Activated CD4-positive, CD25-positive, alpha-beta regulatory T cell treated with anti-CD3 and anti-CD28 coated beads, Interleukin-2, amount 50 U/mL, for 16 hours (primary cell): ENCODE data around the gene PON2.

ENCODE experiments used
- DNase-seq: peaks from one replicate; pipeline ENCODE4 v3.0.0-alpha.2; 2020; ENCODE audit warnings: low read depth, low spot score

PON2 gene

DNA sequence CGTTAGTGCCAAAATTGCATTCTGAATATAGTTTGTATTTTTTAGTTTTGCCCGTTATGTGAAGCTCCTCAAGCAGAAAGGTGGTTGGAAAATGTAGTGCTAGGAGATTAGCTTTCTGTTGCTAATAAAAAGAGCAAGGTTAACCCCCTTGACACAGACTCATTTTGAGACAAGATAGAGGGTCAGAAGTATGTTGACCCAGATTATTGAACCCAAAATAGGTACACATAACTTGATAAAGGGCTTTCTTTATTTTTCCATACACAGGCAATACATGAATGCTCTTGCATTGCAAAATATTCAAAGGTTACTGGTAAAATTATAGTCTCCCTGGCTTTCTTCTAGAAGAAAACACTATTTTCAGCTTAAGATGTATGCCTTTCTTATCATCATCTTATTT is 10.0 kb upstream of the PON2 start:
- no peak for DNase-seq

DNA sequence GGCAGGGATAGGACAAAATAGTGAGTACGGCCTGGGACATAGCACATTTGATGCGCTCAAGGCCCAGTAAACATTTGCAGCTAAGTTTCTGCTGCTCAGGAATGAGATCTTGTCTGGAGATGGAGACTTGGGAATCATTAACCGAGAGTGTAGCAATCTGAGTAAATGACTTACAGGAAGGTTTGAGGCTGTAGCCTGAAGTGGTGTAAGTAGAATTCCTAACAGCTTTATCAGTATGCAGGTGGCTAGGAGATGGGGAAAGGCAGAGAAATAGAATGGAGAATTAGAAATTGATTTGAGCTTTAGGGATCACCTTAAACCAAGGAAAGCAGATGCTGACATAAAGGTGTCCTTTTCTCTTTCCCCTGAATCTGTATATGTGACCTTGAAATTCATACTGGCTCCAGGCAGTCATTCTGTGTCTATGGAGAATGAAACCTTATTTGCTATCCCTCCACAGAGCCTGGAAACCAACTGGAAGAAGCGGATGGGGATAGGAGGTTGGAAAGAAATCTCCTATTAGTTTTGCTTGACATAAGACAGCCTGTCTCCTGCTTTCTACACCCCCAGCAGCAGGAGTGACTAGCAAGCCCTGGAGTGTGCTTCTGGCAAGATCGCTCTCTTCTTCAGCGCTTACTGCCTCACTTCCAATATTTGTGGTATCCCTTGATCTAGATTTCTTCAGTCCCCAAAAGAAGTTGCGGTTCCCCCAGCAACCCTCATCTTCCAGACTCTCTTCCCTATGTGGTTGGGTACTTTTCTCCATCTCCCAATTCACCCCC is 6.4 kb upstream of the PON2 start:
- no peak for DNase-seq

DNA sequence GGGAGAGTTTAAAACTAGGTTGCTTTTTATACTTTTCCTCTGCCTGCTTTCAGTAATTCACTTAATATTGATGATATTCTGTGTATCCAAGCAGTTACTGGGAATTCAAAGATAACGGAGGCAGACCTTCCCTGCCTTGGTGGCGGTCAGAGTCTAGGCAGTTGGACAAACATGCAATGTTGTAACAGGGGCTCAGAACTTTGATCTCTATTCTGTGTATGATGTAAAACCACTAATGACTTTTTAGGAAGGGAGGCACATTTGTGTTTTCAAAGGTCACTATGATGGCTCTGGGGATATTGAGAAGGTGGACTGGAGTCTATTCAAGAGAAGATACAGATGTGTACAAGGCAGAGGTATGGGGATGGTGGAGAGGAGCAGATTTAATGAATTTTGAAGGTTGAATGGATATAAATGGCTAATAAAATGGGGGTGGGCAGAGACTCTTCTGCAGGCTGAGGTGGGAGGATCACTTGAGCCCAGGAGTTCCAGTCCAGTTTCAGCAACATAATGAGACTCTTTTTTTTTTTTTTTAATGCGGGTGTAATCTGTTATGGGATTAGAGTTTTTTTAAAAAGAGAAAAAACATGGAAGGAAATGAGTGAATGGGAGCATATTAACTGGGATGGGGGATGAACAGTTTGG is 5.7 kb upstream of the PON2 start:
- DNase-seq, result no peak

DNA sequence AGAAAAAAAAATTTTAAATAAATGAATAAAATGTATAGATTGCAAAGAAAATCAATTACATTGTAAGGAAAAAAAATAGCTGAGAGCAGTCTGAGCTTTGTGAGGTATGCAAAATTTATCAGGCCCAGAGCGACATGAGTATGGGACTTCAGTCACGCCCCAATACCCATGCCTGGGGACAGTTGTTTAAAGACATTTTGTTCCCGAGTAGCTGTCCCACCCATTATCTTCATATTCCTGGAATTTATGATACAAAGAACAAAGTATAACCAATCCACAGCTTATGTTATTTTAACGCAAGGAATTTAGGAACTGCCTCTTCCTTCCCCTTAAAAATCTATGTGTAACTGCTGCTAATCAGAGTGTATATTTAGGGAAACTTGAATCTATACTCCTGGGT is 1.6 kb upstream of the PON2 start:
- no peak for DNase-seq

DNA sequence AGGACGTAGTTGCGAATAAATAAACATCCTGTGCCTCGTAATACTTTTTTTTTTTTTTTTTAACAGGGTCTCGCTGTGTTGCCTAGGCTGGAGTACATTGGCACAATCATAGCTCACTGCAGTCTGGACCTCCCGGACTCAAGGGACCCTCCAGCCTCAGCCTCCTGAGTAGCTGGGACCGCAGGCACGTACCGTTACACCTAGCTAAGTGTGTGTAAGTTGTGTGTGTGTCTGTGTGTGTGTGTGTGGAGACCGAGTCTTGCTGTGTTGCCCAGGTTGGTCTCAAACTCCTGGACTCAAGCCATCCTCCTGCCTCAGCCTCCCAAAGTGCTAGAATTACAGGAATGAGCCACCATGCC is 573 bp upstream of the PON2 start:
- no peak for DNase-seq

DNA sequence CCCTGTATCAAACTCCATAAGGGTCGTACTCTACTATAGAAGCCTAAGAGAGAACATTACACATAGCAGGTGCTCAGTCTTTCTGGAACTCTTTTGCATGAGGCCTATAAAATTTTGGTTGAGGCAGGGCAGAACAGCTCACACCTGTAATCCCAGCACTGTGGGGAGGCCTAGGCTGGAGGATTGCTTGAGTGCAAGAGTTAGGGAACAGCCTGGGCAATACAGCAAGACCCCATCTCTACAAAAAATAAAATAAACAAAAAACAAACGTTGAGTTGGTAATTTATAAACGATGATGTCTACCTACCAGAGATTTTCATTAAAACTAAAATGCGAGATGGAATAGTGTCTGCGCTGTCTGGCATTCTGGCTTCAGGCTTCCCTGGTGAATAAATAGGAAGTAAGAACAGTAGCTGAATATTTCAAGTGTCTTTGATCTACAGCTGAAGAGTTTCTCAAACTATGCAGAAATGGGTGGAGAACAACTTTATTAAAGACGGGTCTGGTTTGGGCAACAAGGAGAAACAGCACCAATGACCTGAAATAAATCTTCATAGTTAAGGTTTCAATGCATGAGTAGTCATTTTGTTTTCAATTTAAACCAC is 774 bp downstream of the PON2 start:
- DNase-seq, result no peak

DNA sequence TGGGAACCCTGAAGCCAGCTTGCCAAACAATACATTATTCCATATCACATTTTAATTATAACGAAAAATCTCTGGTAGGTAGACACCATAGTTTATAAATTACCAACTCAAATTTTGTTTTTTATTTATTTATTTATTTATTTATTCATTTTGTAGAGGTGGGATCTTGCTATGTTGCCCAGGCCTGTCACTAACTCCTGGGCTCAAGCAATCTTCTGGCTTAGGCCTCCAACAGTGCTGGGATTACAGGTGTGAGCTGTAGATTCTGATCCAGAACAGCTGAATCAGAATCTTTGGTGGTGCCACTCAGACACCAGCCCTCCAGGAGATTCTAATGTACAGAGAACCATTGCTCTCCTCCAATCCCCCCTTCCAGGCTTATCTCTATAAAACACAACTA is 1.7 kb downstream of the PON2 start:
- no peak for DNase-seq

DNA sequence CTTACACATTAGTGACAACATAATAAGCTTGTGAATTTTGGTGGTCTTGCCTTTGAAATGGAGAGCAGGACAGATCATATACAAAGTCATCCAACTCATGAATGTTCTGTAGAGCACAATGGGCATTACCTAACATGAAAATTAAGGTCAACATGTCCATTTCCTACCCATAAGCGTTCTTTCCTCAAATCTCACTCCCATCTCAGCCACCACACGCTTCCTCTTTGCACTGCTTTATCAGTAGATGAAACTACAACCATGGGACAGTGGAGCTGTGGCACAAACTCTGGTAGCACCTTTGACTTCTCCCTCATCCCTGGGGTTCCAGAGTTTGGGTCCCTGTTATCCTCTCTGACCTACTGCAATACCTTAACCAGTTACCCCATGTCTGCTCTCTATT is 2.2 kb downstream of the PON2 start:
- DNase-seq, result no peak

DNA sequence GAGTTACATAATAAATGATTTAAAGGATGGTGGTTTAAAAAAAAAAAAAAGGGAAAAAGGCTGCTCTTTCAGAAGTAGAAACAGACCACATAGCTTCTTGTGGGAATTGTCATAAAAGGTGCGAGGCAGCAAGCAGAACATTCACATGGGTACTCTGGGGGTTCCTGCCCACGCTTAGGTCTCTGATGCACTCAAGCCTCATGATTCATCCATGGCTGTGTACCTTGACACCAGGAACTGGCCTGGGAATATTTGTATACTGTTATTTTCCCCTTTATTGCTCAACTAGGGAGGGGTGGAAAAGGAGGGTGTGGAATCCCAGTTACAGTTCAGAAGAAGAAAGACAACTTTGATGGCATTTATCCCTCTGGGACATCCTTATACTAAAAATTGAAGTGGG is 4.0 kb downstream of the PON2 start:
- DNase-seq, result no peak

DNA sequence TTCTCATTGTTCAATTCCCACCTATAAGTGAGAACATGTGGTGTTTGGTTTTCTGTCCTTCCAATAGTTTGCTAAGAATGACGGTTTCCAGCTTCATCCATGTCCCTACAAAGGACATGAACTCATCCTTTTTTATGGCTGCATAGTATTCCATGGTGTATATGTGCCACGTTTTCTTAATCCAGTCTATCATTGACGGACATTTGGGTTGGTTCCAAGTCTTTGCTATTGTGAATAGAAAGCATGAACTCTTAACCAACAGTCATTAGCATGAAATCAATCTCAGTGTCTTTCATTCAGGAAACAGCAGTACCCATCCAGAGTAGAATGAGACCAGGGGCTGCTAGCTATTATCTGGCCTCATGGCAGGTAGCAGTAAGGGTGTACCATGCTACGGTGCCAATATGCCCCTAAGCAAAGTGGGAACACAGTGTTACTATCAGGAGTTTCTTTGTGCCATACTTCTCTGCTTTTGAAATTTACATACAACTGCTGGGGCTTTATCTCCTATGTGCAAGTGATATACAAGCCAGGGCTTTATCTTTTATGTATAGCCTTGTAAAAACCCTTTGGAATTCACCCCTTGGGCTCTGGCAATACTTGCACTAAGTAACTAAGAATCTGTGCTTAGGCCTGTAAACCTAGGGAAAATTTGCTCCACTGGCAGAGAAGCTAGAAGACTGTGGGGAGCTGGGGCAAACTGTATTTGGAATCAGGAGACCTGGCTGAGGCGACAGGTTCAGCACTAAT is 5.4 kb downstream of the PON2 start:
- DNase-seq, result no peak

DNA sequence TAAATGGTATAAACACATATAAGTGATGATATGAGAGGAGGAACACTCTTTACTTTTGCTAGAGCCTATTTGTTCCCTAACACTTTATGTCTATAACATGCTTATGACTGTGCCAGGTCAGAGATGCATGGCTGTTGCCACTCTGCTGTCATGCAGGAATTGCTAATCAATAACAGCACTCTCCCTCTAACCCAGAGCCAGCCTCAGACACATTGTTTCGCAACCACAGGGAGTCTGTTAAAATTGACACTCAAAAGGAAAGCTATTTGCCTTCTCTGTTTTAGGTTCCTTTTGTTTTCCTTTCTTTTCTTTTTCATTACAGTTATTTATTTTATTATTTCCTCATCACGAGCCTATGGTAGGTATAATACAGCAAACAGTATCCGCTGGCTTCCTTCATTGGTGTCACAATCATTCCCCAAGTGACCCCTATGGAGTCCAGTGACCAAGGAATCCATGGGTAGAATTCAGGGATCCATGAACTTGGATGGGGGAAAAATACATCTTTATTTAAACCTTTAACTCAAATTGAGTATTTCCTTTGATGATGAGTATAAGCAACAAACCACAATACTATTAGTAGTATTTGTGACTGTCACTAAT is 6.8 kb downstream of the PON2 start:
- DNase-seq, result no peak

DNA sequence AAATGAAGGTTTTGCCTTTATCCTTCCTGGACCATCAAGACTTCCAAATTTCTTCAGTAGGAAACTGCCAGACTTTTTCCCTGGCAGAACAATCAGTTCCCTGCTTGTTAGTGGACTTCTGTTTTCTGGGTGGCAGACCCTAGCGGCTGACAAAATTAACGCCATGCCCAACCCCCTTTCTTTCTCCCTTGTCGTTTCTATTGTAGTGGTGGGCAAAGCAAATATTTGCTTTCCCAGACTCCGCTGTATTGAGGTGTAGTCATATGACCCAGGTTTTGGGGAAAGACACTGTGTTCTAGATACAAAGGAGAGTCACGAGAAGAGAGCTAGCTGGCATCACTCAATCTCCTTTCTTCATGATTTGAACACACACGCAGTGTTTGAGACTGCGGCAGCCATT is 7.7 kb downstream of the PON2 start:
- no peak for DNase-seq

DNA sequence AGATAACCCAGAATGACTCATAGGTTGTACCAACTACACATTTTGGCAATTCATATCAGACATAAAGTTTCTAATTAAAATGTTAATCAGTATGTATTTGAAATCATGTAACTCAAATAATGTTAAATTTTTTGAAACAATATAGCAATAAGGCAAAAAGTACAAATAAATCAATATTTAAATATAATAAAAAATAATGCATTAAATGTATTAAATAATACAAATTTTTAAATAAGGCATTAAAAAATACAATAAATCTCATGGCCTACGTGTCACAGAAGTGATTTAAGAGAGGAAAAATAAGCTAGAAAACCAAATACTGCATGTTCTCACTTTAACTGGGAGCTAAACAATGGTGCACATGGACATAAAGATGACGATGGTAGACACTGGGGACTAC is 9.1 kb downstream of the PON2 start:
- DNase-seq, result no peak

DNA sequence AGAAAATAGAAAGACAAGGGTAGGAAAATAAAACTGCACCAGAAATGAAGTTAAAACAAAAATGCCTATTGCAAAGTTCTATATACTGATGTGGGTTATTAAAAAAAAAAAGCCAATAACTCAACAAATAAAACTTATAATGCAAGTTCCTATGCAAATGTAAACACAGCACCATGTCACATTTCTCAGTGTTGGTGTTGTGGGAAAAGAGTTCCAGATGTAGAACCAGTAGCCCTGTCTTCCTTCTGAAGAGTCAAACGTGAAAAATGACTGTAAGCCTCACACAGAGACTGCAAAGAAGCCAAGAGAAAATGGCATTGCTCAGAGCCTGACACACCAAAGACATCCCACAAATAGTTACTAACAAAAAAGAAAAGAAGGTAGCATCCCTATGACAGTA is 10.1 kb downstream of the PON2 start:
- no peak for DNase-seq

DNA sequence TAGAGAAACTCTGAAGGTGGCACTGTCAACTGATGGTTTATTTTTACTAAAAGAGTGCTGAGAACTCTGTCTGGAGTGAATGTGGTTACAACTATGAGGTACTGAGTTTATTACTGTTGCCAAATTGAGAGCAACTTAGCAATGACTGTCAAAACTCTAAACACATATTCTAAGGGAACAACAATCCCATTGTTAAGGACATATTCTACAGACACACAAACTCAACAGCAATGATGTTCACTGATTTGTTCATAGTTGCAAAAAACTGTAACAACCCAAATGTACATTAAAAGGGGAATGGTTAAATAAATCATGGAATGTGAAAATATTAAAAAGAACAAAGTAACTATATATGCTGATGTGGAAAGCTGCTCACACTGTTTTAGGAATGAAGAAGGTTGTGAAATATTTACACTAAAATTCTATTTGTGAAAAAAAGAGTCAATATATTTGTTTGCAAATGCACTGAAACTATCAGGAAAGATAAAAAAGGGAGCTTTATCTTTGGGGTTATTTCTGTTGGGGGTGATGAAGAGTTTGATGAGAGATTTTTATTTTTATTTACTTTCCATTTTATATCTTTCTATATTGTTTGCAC is 12.9 kb downstream of the PON2 start:
- DNase-seq, result no peak

DNA sequence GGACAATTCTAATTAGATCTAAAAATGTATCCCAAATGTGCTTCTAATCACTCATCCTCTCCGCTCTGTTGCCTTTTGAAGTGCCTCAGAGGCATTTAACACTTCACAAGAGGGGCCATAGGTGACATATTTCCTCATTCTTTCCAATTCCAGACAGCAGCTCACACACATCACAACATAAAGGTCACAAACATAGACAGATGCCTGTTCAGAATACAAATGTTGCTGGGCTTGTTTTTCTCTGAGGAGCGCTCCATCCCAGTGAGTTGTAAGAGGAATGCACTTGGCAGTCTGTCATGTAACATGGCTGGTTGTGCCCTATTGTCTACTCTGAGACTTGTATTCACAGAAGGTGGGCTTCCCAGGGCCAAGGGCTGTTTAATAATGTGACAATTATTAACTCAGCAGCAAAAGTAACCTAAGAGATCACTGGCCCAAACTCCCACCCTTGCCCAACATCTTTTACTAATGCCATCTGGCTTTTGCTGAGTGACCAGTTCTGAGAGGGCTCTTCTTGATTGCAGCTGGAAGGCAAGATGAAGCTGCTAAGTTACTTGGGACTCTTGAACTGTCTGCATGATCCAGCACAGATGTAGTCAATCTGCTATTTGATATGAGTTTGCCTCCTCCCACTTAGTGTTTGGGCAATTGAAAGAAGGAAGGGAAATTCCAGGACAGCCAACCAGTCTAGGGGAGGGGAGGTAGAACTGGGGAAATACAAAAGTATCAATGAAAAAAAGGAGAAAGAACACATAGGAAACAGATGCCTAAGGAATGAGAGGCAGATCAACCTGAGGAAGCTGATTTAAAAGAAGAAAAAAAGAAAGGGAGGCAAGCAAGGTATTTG is 13.6 kb downstream of the PON2 start:
- DNase-seq, result no peak

DNA sequence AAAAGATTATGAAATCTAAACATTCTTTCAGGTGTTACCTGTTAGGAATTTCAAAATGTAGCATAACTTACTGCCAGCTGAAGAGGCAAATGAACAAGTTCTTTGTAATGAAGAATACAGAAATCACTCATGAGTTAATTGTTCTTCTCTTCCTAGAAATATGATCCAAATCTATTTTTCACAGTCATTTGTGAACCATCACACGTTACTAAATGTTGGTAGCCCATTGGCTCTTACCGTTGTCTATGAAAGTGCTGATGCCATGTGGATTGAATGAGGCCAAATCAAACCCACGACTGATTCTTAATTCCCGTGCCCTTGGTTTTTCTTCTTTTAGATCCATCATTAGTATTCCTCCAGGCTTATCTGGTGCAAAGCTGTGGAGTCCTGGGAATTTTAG is 22.8 kb downstream of the PON2 start:
- no peak for DNase-seq

DNA sequence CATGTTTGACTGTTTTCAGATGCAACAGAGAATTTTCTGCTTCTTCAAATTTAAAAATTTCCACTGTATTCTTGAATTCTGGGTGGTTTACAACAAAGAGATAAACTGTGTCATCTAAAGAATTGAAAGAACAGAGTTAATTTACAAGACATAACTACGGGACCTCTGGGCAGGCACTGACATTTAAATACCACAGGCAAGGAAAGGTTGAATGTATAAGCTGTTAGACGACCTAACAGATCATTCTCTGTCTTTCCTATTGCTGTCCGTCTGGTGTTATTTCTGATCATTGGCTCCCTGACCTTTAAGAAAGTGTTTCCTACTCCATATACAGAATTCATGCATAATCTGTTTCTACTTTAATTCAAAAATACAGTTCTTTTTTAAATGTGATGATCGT is 23.2 kb downstream of the PON2 start:
- no peak for DNase-seq

DNA sequence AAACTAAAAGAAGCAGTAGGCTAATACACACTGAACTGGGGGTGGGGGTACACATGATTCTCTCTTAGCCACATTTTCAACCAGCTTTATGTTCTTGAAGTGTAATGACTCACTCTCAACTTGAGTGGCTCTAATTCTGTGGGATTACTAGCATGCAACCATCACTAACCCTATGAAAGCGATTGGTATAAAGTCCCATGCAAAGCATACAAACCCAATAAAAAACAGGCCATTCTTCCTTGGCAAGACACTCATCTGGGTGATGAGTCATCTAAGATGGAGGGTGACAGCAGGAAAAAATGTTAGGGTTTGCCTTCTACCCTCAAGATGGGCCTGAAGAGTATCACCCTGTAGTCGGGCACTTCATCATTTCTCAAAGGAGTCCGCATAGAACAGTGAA is 23.8 kb downstream of the PON2 start:
- no peak for DNase-seq

DNA sequence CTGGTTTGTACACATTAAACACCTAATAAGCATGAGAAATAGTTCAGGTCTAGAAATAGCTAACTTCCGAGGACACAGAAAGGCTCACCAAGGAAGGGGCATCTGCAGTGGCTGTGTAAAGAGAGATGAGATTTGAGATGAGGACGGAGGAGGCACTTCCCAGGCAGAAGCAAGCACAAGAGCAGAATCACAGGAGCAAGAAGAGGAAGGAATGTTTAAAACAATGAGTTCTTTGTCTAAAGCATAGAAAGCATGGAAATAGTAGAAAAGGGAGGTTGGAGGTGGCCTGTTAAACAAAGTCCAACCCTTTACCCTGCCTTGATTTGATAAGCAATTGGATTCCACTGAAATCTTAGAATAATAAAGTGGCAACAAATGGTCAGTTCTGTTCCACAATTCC is 27.1 kb downstream of the PON2 start:
- no peak for DNase-seq

DNA sequence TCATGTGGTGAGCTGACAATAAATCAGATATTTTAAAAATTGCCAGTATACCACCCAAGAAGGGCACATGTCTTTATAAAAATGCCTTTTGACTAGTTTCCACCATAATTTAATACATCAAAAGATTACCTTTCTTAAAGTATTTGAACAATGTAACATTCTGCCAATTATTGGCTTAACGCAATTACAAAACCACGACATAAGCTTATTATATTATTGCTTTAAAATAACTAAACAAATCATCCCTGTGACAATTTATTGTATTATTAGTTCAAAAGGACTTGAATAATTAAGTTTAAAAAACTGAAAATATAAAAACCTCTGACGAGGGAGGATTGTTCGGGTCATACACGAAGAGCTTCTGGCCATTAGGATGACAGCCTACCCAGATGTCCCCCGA is 29.0 kb downstream of the PON2 start:
- no peak for DNase-seq
